Fibroblast of villous mesenchyme (primary cell): ENCODE measurements around the gene EDA. TPM values are rescaled to one million over a fixed set of nuclear protein-coding genes. Genes with fewer than 3 reads are reported as not detected.
A peak's percentile ranks its signal among the peaks of the same experiment; 100 is the strongest.

Source experiments
- DNase-seq: peaks from one replicate; pipeline ENCODE4 v3.0.0-alpha.2; 2010; ENCODE audit warnings: low read depth
- H3K4me3 ChIP-seq: 2 replicates; pipeline ENCODE4 v1.5.1; 2011; ENCODE audit warnings: low read depth, mild to moderate bottlenecking, low read length
- total RNA-seq: library from RNA; depleted of rRNA; stranded (reverse); fragments of >200 nt; gene quantifications from 2 replicates; pipeline ENCODE4 v1.2.3, GENCODE V29; 2012
- TF ChIP-seq, protein P1 (sequence below): IDR thresholded peaks from 2 replicates; pipeline ENCODE4 v1.5.1; 2012; ENCODE audit warnings: low read depth, mild to moderate bottlenecking, low read length; ENCODE audit not compliant: insufficient read depth

EDA gene
- total RNA-seq, 1 donor, result not detected

DNA sequence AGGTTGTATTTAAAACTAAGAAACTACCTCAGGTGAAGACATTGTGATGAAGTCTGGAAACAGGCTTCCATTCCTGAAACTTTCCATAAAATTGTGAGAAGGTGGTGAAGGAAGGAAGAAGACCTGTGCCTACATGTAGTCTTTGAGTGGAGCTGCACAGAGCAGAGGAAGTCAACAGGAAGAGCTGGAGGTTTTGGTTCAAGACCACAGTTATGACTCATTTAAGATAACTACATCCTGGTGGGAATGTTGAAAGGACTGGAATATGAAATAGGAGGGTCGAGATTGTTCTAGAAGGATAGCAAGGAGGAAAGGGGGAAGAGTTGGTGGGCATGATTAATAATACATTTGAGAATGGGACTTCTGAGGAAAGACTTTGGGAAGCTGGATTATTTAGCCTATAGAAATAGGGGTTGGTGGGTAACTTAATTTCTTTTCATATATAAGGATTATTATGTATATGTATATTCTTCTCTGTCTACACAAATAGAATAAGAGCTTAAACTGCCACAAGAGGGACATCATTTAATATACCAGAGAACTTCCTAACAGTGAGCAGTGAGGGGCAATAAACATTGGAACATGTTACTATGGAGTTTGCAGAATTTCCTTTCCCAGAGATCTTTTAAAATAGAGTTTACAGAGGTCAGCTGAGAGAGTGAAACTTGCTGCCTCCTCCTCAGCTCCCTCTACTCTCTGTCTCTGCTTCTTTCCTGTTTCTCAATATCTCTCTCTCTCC is 410.4 kb downstream of the EDA start:
- H3K4me3 ChIP-seq, result no peak overlapping the region
- peak; percentile 42 for DNase-seq
- TF ChIP-seq, protein P1, sequence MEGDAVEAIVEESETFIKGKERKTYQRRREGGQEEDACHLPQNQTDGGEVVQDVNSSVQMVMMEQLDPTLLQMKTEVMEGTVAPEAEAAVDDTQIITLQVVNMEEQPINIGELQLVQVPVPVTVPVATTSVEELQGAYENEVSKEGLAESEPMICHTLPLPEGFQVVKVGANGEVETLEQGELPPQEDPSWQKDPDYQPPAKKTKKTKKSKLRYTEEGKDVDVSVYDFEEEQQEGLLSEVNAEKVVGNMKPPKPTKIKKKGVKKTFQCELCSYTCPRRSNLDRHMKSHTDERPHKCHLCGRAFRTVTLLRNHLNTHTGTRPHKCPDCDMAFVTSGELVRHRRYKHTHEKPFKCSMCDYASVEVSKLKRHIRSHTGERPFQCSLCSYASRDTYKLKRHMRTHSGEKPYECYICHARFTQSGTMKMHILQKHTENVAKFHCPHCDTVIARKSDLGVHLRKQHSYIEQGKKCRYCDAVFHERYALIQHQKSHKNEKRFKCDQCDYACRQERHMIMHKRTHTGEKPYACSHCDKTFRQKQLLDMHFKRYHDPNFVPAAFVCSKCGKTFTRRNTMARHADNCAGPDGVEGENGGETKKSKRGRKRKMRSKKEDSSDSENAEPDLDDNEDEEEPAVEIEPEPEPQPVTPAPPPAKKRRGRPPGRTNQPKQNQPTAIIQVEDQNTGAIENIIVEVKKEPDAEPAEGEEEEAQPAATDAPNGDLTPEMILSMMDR, result no peak

DNA sequence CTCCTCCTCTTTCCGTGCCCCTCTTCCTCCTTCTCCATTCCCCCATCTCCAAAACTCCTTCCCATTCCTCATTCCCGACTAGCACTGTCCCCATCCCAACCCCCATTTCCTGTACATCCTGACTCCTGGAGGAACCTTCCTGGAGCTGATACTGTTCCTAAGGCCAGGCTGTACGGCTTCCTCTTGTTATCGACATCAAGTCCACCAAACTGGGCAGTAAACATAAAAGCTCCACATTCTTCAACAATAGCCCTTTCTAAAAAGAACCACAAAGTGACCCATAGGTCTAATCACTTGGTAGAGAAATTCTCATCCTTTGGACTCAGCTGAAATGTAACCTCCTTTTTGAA is 410.9 kb downstream of the EDA start:
- DNase-seq, result peak; percentile 7
- TF ChIP-seq, protein P1, result no peak
- H3K4me3 ChIP-seq, result no peak overlapping the region

DNA sequence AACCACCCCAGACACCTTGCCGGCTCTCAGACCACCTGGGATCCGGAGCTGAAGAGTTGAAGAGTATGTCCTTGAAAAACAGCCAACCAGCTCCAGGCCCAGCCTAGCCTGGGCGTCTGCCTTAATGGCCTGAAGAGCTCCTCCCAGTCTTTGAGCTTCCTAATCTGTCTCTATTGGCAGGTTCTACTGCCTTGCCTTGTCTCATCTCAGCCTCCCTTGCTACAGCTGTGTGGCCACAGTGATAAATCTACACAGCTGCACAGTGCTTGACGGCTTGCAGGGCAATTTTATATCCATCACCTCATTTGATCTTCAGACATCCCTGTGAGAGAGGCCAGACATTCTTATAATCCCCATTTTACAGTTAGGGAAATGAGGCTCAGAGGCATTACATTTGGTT is 413.9 kb downstream of the EDA start:
- DNase-seq, result peak; percentile 19
- no peak overlapping the region for H3K4me3 ChIP-seq

DNA sequence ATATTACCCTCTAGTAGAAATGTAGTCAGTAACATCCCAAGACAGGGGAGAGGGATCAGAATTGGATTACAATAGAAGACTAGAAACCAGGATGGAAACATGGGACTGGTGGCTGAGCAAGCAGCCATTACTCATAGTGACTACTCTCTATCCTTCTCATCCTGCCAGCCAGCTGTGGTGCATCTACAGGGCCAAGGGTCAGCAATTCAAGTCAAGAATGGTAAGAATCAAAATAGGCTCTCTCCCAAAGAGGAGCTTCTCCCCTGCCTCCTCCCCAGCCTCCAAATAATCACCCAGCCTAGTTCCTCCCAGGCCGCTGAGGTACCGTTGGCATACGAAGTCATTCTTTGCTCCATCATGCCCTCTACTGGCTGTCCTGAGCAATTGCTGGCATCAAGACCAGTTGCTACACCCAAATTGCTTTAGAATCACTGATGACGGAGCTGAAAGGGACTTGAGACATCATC is 414.4 kb downstream of the EDA start:
- DNase-seq, result peak; percentile 47
- TF ChIP-seq, protein P1, result peak; percentile 79

More for the DNA sequence above, 413.9 kb downstream of the EDA start:
- TF ChIP-seq, protein P1, result no peak

DNA sequence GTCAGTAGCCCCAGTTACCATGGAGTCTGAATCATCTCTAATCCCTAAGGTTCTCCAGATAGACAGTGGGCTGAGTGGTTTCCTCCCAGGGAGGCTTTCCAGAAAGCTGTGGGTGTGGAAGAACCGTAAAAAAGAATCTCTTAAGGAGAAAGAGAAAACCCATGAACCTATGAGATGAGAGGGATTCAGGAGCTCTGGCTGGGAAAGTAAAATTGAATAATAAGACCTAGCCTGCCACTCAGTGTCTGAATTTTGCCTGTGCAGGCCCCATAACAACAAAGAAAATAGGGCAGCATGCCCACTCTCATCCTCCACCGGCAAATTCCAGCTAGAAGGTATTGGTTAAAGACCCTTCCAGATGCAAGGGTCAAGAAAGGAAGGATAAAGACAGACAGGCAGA is 416.9 kb downstream of the EDA start:
- TF ChIP-seq, protein P1, result no peak
- no peak overlapping the region for H3K4me3 ChIP-seq
- DNase-seq, result no peak

More for the DNA sequence above, 414.4 kb downstream of the EDA start:
- no peak overlapping the region for H3K4me3 ChIP-seq

DNA sequence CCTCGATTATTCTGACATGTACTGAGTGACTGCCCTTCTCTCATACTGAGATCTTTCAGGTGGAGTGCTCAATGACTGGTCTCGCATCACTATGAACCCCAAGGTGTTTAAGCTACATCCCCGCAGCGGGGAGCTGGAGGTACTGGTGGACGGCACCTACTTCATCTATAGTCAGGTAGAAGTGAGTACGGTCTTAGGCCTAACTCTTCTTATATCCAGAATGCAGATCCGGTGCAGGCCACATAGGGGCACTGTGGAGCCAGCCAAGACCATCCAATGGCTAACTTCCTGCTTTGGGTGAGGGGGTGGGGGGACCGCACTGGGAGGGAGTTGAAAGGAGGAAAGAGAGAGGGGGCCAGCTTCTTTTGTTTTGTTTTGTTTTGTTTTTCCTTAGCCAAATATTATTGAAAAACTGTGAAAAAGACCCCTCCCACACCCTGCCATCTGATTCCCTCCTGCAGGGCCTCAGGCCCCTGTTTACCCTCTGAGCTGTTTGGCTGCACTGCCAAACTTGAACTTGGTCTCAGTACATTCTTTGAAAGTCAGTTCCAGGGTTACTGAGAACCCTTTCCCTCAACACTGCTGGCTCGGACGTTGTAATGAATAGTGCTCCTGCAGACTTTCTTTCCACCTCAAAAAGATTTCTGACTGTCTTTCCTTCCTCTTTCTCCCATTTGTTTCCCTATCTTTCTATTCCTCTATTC is 417.6 kb downstream of the EDA start:
- no peak overlapping the region for H3K4me3 ChIP-seq
- TF ChIP-seq, protein P1, result peak; percentile 63
- DNase-seq, result peak; percentile 20
